NCI-H748 treated with DMSO at 0.1 percent for 48 hours (cell line): Measurements from ENCODE around the gene HM13.
"Not testable (repeated sequence)": the region's sequence is repeated elsewhere in the genome, so short reads cannot be mapped to it uniquely, and the experiment has no call there.

Source experiments
- DNase-seq: peaks from one replicate; lab custom pipeline; 2025; lab: John Stamatoyannopoulos, UW

HM13 gene

DNA sequence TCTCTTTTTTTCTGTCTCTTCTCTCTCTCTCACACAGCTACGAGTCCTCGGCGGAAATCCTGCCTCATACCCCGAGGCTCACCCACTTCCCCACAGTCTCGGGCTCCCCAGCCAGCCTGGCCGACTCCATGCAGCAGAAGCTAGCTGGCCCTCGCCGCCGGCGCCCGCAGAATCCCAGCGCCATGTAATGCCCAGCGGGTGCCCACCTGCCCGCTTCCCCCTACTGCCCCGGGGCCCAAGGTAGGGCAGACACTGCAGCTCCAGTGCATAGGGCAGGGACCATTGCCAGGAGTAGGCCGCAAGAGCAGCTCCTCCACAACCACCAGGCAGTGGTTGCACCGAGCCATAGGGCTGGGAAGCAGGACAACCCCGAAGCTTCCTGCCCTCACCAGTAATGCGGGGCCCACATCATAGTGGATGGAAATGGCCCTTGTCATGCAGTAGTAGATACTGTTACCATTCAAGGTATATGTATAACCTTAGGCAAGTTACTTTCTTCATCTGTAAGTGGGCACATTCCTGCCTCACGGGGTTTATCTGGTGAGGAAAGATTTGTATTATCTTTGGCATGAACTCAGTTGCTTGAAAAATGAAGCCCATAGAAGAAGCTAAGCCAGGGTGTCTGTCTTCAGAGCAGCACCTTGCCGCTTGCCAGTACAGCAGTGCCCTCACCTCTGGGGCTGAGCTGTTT lies 53.9 kb downstream of the HM13 start:
- no peak for DNase-seq

DNA sequence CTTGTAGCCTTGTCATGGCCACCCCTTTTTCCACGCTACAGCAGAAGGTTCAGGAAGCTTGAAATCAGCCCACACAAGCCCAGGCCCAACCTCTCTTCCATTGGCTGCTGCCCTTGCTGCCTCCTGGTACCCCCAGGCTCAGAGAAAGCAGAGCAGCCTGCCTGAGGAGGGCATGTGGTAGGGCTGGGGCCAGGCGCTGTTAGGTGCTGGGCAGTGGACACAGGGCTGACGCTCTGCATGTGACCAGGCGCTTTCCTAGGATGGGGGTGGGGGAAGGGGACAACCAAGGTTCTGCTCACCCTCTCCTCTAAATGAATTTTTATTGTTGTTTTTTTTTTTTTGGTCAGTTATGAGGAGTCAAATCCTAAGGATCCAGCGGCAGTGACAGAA lies 54.5 kb downstream of the HM13 start:
- DNase-seq, result no peak

DNA sequence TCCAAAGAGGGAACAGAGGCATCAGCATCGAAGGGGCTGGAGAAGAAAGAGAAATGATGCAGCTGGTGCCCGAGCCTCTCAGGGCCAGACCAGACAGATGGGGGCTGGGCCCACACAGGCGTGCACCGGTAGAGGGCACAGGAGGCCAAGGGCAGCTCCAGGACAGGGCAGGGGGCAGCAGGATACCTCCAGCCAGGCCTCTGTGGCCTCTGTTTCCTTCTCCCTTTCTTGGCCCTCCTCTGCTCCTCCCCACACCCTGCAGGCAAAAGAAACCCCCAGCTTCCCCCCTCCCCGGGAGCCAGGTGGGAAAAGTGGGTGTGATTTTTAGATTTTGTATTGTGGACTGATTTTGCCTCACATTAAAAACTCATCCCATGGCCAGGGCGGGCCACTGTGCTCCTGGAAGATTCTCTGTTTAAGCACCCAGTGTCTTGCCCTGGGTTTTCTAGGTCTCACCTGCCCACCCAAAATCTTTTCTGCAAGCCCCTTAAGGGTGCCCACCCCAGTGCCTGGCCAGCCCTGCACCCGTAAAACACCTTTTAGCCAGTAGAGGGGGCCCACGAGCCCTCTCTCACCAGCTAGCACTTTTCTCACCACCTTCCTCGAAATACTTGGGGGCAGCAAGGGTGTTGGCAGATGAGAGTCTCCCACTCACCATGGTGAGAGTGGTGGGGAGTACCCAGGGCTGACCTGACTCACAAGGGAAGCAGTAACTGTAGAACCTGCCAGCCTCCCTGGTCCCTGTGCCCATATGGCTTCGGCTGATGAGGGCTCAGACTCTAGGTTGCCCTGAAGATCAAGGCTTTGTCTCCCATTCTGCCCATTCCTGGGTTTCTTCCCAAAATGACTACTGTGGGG lies 55.1 kb downstream of the HM13 start:
- peak; percentile 52 for DNase-seq

DNA sequence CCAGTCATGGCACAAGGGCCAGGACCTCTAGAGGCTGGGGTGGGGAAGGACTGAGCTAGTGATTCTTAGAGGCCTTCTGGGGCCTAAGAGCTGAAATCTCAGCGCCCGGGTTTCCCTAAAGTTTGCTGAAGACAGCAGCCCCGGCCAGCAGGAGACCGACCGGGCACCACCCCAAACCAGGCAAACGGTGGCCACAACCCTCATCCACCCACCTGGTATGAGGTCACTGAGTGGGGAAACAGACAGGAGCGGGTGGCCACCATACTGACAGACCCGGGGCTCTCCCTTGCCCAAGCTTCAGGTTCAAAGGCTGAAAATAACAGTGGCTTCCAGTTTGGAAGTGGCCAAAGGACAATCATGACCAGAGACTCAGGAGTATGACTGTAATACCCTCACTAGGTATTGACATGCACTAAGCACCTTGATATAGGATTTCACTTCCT lies 55.8 kb downstream of the HM13 start:
- DNase-seq, result no peak

DNA sequence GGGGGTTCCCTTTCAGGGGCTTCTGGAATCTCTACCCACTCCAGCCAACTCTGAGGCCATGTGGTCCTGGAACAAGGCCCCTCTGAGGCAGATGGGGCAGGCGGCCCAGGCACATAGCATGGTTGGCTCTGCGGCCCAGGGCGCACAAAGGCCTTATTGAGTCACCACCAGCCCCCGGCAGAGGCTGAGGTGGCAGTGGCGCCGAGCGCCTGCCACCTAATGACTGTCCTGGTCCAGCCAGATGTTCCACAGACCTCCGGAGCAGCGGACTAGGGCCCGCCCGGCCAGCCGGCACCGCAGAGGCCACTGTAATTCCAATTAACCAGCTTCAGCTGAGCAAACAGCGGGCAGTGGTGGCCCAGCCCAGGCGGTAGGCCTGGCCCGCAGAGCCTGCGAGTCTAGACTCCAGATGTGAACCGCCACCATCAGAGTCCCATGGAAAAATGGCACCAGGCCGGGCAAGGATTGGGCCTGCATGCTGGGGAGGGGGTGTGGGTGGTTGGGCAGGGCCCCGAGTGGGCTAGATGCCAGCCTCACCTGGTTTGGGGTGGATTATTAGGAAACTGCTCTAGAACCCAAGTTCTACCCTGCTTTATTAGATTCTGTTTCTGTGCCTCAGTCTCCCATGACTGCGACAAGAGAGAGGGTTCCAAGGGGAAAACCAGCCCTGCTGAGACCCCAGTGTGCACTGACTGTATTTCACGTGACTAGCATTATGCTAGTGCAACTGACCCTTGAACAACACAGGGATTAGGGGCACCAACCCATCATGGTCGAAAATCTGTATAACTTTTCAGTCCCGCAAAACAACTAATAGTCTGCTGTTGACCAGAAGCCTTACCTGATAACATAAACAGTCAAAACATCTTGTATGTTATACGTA lies 56.7 kb downstream of the HM13 start:
- DNase-seq, result no peak

DNA sequence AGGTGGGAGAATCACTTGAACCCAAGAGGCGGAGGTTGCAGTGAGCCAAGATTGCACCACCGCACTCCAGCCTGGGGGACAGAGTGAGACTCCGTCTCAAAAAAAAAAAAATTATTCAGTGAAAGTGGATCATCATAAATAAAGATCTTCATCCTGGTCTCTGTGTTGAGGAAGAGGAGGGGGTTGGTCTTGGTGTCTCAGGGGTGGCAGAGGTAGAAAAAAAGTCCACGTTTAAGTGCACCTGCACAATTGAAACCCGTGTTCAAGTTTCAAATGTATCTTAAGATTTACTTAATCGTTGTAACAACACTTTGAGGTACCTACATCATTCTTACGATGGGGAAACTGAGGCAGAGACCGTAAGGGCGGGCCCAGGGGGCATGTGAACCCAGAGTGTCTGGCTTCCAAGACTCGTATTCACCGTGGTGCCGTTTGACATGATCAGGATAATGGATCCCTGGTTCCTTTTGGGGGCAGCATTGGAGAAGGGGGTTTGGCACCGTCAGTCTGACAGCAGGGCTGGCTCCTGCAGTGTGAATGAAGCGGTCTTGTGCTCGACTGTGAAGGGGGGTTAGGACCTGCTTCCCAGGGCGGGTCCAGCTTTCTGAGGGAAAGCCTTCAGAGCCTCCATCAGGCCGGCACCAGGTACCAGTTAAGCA lies 57.9 kb downstream of the HM13 start:
- DNase-seq, result no peak

DNA sequence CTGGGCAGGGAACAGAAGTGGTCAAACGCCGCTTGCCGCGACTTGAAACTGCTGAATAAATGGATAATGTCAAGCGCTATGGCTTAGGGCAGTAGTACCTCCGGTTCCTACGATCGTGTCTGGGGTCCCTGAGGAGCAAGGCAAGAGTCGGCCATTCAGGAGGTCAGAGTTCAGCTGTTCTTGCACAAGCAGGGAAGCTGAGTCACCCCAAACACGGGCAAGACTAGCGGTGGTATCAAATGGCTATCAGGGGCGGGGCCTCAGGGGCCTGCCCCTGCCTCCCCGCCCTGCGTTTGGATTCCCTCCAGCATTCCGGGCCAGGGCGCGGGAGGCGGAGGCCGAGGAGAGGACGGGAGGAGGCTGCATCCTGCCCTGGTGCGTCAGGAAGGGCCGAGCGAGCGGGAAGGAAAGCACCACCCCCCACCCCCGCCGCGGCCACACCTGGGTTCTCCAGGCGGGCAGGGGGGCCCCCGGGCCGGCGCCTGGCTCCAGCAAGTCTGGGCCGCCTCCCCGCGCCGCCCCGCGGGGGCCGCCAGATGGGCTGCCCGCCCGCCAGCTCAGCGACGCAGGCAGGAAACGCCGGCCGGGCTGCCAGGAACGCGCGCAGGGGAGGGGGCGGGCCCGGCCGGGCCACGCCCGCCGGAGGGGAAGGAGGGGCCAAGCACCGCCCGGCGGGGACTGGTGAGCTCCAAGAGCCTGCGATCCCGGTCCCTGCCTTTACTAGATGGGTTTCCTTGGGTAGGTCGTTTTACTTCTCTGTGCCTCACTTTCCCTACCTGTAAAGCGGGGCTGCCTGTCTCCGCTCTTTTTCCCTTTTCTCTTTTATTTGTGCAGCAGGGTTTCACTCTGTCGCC lies 58.7 kb downstream of the HM13 start:
- DNase-seq, result peak; percentile 97

DNA sequence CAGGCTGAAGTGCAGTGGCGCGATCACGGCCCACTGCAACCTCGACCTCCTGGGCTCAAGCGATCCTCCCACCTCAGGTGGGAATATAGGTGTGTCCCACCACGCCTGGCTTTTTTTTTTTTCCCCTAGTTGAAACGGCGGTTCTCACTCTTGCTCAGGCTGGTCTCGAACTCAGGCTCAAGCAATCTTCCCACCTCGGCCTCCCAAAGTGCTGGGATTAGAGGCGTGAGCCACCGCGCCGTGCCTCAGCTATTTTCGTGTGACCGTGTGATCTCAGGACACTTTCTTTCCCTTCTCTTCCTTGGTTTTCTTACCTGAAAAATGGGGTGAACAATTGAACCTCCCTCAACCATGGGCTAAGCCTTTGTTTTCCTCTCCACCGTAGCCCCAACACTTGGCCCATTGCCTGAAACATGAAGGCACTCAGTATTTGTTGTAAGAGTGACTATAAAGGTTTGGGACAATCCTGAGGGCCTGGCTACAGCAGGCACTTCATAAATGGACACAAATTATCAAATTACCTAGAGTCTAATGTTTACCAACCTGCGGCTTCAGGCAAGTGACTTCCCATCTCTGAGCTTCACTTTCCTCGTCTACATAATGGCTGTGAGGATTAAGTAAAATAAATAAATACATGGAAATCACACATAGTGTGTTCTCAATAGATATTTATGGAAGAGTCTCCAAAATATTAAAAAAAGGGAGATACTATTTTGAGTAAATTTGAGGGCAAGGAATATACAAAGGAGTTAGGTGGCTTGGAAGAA lies 59.5 kb downstream of the HM13 start:
- DNase-seq, result peak; percentile 85

DNA sequence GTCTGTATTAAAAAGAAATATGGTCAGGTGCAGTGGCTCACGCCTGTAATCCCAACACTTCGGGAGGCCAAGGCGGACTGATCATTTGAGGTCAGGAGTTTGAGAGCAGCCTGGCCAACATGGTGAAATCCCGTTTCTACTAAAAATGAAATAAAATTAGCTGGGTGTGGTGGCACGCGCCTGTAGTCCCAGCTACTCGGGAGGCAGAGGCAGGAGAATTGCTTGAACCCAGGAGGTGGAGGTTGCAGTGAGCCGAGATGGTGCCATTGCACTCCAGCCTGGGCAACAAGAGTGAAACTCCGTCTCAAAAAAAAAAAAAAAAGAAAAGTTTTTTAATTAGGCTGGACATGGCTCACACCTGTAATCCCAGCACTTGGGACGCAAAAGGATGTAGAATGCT lies 60.7 kb downstream of the HM13 start:
- DNase-seq, result not testable (repeated sequence)

DNA sequence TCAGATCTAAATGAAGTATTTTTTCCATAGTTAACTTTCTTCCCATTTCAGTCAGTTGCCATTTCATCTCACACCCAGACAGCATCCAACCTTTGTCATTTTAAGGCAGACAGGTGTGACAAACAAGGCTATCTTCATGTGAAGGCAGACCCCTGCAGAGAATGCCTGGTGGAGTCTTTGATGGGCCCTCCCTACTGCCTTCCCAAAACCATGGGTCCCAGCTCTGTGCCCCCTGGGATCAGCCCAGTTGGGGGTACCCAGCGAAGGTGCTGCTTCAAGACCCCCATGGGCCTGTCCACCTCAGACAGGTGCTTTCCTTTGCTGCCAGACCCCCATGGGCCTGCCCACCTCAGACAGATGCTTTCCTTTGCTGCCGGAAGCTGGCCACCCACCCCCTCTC lies 62.5 kb downstream of the HM13 start:
- DNase-seq, result no peak

DNA sequence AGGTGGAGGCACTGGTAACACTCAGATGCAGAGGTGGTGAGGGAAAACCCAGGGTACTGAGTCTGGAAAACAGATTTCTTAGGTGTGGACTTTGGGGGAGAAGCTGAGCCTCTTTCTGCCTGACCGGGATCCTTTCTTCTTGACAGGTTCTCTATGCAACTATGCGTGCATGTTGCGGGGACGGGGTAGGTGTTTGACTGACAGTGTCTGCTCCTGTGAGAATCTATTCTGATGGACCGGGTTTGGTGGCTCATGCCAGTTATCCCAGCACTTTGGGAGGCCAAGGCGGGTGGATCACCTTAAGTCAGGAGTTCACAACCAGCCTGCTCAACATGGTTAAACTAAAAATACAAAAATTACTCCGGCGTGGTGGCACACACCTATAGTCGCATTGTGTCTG lies 63.0 kb downstream of the HM13 start:
- no peak for DNase-seq

DNA sequence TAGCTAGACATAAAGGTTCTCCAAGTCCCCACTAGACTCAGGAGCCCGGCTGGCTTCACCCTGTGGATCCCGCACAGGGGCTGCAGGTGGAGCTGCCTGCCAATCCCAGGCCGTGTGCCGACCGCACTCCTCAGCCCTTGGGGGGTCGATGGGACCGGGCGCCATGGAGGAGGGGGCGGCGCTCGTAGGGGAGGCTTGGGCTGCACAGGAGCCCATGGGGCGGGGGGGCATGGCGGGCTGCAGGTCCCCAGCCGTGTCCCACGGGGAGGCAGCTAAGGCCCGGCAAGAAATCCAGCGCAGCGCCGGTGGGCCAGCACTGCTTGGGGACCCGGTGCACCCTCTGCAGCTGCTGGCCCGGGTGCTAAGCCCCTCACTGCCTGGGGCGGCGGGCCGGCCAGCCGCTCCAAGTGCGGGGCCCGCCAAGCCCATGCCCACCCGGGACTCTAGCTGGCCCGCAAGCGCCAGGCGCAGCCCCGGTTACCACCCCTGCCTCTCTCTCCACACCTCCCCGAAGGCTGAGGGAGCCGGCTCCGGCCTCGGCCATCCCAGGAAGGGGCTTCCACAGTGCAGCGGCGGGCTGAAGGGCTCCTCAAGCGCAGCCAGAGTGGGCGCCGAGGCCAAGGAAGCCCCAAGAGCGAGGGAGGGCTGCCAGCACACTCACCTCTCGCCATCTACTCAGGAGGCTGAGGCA lies 64.4 kb downstream of the HM13 start:
- no peak for DNase-seq

DNA sequence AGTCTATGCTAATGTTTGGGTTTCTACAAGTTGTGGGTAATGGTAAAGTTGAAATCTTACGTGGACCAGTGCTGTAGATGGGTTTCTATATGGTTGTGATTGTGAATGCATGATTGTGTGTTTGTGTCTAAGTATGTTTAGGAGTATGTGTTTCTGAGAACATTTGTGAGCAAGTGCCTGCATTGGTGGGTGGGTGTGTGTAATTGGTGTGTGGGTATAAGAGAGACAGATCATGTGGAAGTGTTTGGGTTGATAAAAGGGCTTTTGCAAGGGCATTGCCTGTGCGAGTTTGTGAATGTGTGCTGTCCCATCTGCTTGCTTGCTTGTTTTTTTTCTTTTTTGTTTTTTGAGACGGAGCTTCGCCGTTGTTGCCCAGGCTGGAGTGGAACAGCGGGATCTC lies 65.0 kb downstream of the HM13 start:
- no peak for DNase-seq

DNA sequence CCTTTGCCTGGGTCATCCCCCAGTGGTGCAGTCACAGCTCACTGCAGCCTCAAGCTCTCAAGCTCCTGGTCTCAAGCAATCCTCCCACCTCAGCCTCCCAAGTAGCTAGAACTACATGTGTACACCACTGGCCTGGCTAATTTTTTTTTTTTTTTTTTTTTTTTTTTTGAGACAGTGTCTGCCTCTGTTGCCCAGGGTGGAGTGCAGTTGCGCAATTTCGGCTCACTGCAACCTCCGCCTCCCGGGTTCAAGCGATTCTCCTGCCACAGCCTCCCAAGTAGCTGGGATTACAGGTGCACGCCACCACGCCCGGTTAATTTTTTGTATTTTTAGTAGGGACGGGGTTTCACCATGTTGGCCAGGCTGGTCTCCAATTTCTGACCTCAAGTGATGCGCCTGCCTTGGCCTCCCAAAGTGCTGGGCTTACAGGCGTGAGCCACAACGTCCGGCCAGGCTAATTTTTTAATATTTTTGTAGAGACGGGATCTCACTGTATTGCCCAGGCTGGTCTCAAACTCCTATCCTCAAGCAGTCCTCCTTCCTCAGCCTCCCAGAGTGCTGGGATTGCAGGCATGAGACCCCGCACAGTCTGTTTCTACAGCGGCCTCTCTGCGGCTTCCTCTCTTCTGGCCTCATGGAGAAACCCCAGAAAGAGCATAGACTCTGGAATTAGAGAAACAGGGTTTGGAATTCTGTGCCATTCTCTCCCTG lies 65.9 kb downstream of the HM13 start:
- DNase-seq, result not testable (repeated sequence)

DNA sequence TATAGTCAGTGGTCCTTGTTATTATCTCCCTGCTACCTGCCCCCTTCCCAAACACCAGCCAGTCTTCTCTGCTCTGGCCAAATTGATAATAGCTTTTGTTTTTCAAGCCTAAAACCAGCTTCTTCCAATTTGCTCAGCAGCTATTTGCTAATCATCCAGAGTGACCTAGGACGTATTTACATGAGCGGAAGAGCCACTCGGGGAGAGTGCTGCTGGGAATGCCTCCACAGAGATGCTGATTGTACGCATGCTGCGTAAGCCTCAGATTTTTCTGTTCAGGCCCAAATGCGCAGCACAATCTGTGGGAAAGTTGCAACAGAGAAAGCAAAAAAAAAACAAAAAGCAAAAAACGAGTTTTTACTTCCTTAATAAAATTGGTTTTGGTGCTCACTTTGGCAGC lies 66.5 kb downstream of the HM13 start:
- DNase-seq, result no peak

DNA sequence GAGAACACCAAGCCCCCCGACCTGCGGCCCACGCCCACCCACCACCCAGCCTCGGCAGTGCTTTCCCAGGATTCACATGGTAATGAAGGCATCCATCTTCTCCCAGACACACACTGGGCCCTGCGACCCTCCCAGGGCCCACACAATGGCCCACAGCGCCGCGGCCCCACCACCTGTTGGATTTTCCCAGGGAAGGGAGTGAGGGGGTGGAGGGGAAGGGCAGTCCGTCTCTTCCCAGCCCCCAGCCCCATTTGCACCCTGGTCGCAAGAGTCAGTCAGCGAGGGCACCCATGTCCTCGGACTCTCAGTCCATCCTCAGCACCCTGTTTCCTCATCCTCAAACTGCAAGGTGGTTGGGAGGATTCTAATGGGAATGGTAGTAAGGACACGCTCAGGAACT lies 67.1 kb downstream of the HM13 start:
- no peak for DNase-seq

DNA sequence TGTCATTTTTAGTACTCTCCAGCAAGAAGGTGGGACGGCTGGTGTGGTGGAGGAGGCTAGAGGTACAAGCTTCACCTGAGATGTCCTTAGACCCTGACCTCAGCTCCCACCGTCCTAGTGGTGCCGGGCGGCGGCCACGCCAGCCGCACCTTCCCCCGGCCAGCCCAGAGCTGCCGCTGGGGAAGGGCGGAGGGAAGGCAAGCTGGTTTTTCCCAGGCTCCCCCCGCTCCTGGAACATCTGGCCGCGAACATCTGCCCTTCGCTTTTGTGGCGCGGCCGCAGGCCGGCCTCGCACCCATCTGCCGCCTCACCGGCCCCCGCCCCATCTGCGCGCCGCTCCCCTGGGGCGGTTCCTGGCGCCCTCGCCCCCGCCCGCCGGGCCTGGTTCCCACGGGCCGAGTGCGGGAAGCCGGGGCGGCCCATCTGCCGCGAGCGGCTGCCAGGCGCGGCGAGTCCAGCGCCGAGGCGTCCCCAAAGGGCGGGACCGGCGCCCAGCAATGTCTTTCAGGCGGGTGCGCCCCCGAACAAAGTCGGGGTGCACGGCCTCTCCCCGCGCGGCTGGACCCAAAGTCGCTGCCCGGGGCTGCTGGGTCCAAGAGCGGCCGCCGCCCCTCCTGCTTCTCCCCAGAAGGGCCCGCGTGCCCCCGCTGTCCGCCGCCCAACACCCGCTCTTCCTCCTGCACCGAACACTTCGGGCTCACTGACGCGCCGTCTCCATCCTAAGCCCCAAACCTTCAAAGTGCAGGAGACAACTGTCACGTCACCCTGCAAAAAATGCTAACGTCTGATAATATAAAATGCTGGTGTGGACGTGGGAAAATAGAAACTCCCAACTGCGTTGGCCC lies 73.5 kb downstream of the HM13 start:
- no peak for DNase-seq

DNA sequence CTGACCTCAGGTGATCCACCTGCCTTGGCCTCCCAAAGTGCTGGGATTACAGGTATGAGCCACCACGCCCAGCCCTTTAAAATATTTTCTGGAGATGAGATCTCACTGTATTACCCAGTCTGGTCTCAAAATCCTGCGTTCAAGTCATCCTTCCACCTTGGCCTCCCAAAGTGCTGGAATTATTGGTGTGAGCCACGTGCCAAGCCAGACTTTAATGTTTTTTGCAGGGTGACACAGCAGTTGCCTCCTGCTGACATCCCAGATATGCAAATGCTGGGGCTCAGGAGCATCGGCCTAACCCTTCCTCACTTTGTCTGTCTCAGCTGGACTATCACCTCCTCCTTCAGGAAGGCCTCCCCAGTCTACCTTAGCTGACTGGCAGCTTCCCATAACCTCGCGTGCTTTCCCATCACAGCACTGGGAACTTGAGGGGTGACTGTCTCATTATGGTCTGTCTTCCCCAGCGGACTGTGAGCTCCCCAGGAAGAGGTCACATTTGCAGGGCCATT lies 76.5 kb downstream of the HM13 start:
- DNase-seq, result no peak
